Mesenteric fat pad (tissue), 1 donor: ENCODE measurements around the gene RAP1B. TPM values are rescaled to one million over a fixed set of nuclear protein-coding genes. Genes with fewer than 3 reads are reported as not detected.

ENCODE experiments used
- DNase-seq: peaks from one replicate; pipeline ENCODE4 v3.0.0-alpha.2; 2020; ENCODE audit warnings: low spot score
- total RNA-seq: library from RNA; stranded (reverse); fragmentation: NEBNext Ultra II Directional; extraction: Animal tissue kit (Norgen Biotek cat#: 25700); gene quantifications from one replicate; pipeline ENCODE4 v1.2.1, GENCODE V29; 2021
- donor health status: DM: yes; HTN: yes; CAD: no.

Gene RAP1B
- total RNA-seq, 1 donor from 2014 or later, result 323 TPM

DNA sequence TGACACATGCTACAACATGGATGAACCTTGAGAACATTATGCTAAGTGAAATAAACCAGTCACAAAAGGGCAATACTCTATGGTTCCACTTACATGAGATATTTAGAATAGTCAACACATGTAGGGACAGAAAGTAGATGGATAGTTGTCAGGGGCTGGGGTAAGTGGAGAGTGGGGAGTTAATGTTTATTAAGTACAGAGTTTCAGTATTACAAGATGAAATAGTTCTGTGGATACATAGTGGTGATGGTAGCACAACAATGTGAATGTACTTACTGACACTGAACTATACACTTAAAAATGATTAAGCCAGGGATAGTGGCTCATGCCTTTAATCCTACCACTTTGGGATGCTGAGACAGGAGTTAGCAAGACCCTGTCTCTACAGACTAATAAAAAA is 84.8 kb downstream of the RAP1B start:
- no peak for DNase-seq

DNA sequence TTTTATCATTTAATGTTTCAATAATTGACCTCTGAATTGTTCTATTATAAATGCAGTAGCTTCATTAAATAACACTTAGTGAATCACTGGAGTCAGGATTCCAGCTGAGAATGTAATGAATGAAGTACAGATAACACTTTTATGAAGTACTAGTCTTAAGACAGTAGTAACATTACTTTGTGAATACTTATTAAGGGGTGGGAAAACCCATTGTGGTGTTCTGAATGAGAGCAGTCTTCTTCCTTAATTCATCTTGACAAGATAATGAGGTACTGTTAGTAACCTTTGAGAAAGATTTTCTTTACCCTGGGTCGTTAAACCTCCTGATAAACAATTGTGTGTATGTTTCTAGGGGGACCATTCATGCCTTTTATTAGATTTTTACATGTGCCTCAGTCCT is 88.8 kb downstream of the RAP1B start:
- no peak for DNase-seq

Other genes starting within 250 kb of the RAP1B start
- 50.6 TPM for gene NUP107, start 76.1 kb downstream of the RAP1B start, total RNA-seq
- 8.7 TPM for gene SLC35E3, start 135.3 kb downstream of the RAP1B start, total RNA-seq
- 99.5 TPM for gene MDM2, start 197.3 kb downstream of the RAP1B start, total RNA-seq